ENCODE results near the gene TNPO1.
"Not testable (repeated sequence)": the region's sequence is repeated elsewhere in the genome, so short reads cannot be mapped to it uniquely, and the experiment has no call there.

TNPO1 gene

GRCh38 chr5:72816284-72817075, at the start of gene TNPO1:
Gene TNPO1, plus strand, starts transcription at chr5:72816661. Its CDS starts 77 bp downstream, at chr5:72816738.
- peak; percentile 84 for DNase-seq

GRCh38 chr5:72767289-72768010, 49.0 kb upstream of the TNPO1 start:
- peak; percentile 17 for DNase-seq

- DNase-seq = no peak
Measured at GRCh38 chr5:72770266-72770665, 46.2 kb upstream of the TNPO1 start.

GRCh38 chr5:72776684-72777083, 39.8 kb upstream of the TNPO1 start:
- DNase-seq = no peak

GRCh38 chr5:72779520-72779919, 36.9 kb upstream of the TNPO1 start:
- DNase-seq = no peak

GRCh38 chr5:72783354-72783753, 33.1 kb upstream of the TNPO1 start:
- DNase-seq = no peak

GRCh38 chr5:72784129-72784528, 32.3 kb upstream of the TNPO1 start:
- DNase-seq = no peak

- no peak for DNase-seq
Measured at GRCh38 chr5:72785801-72786200, 30.7 kb upstream of the TNPO1 start.

GRCh38 chr5:72786676-72787075, 29.8 kb upstream of the TNPO1 start:
- DNase-seq = no peak

- no peak for DNase-seq
Measured at GRCh38 chr5:72788866-72789505, 27.5 kb upstream of the TNPO1 start.

GRCh38 chr5:72790186-72790585, 26.3 kb upstream of the TNPO1 start:
- DNase-seq = no peak

GRCh38 chr5:72792662-72793061, 23.8 kb upstream of the TNPO1 start:
- DNase-seq = not testable (repeated sequence)

- DNase-seq = no peak
Measured at GRCh38 chr5:72796001-72796400, 20.5 kb upstream of the TNPO1 start.

- no peak for DNase-seq
Measured at GRCh38 chr5:72799721-72800120, 16.7 kb upstream of the TNPO1 start.

GRCh38 chr5:72808637-72809036, 7.8 kb upstream of the TNPO1 start:
- DNase-seq = not testable (repeated sequence)

GRCh38 chr5:72811849-72812248, 4.6 kb upstream of the TNPO1 start:
- DNase-seq = no peak

GRCh38 chr5:72812488-72812887, 4.0 kb upstream of the TNPO1 start:
- DNase-seq = no peak

GRCh38 chr5:72814104-72814503, 2.4 kb upstream of the TNPO1 start:
- DNase-seq = no peak

- DNase-seq = no peak
Measured at GRCh38 chr5:72814864-72815263, 1.6 kb upstream of the TNPO1 start.

- DNase-seq = peak; percentile 62
Measured at GRCh38 chr5:72815580-72816283, 729 bp upstream of the TNPO1 start.

- DNase-seq = no peak
Measured at GRCh38 chr5:72817076-72817481, 618 bp downstream of the TNPO1 start.

GRCh38 chr5:72817671-72818266, 1.3 kb downstream of the TNPO1 start:
- DNase-seq = no peak
